A673 (cell line): Measurements from ENCODE around the gene PCARE.

Experiments used
- EZH2 ChIP-seq: fragments of 200-600 bp; sonication (generic); IDR thresholded peaks from 2 replicates; pipeline ENCODE4 v1.6.1; 2017; ENCODE audit warnings: borderline replicate concordance, low read depth, mild to moderate bottlenecking, mixed read lengths, antibody characterized with exemption, low read length; ENCODE audit not compliant: poor library complexity, severe bottlenecking
- TF ChIP-seq, protein P1 (sequence below): fragments of 300-800, 200-600 bp; sonication (generic); conservative IDR thresholded peaks from 2 replicates; pipeline ENCODE4 v1.5.1; 2017; ENCODE audit warnings: low read depth, mild to moderate bottlenecking, antibody characterized with exemption, low read length, moderate library complexity, mixed read lengths

DNA sequence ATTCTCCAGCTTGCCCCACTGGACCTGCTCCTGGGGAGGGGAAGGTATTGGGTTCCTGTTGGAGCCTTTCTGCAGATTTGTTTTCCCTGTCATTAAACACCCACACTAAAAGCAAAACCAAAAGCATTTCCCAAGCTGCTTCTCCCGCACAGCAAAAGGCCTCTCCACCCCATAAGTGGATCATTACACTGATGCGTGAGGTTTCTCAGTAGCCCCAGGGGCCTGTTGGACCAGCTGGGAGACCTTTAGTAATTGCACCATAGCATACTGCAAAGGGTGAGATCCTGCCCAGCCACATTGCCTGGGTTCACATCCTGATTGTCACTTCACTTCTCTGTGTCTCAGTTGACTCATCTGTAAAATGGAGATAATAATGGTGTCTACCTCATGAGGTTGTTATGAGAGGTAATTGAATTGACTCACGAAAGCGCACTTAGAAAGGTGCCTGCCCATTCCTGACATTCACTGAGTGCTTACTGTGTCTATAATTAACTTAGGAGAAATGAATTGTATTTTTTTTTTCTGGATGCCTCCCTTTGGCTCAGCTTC, 49.4 kb downstream of the PCARE start:
- TF ChIP-seq, protein P1, sequence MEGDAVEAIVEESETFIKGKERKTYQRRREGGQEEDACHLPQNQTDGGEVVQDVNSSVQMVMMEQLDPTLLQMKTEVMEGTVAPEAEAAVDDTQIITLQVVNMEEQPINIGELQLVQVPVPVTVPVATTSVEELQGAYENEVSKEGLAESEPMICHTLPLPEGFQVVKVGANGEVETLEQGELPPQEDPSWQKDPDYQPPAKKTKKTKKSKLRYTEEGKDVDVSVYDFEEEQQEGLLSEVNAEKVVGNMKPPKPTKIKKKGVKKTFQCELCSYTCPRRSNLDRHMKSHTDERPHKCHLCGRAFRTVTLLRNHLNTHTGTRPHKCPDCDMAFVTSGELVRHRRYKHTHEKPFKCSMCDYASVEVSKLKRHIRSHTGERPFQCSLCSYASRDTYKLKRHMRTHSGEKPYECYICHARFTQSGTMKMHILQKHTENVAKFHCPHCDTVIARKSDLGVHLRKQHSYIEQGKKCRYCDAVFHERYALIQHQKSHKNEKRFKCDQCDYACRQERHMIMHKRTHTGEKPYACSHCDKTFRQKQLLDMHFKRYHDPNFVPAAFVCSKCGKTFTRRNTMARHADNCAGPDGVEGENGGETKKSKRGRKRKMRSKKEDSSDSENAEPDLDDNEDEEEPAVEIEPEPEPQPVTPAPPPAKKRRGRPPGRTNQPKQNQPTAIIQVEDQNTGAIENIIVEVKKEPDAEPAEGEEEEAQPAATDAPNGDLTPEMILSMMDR: no peak
- no peak for TF ChIP-seq EZH2
